Activated T-helper 17 cell treated with anti-CD3 and anti-CD28 coated beads, Interleukin-2, amount 50 U/mL, for 72 hours (primary cell): ENCODE results near the gene KAT2B. TPM values are rescaled to one million over a fixed set of nuclear protein-coding genes. Genes with fewer than 3 reads are reported as not detected.

Experiments
- ATAC-seq: fragments of 150-1000 bp; cut with Tn5 transposase; replicated peaks from 2 replicates; pipeline ENCODE4 v1.10.0; 2021; ENCODE audit warnings: mild to moderate bottlenecking, moderate library complexity
- H3K27ac Mint-ChIP-seq: one replicate; pipeline ENCODE4 v1.8.0; 2022; ENCODE audit warnings: mixed read lengths
- H3K27me3 Mint-ChIP-seq: one replicate; pipeline ENCODE4 v1.8.0; 2022; ENCODE audit warnings: mixed read lengths
- H3K36me3 Mint-ChIP-seq: one replicate; pipeline ENCODE4 v1.8.0; 2022; ENCODE audit warnings: low read depth, mild to moderate bottlenecking, mixed read lengths
- H3K4me1 Mint-ChIP-seq: one replicate; pipeline ENCODE4 v1.8.0; 2022; ENCODE audit warnings: mixed read lengths
- H3K4me3 Mint-ChIP-seq: one replicate; pipeline ENCODE4 v1.8.0; 2022; ENCODE audit warnings: mild to moderate bottlenecking, mixed read lengths
- H3K9me3 Mint-ChIP-seq: one replicate; pipeline ENCODE4 v1.8.0; 2022; ENCODE audit warnings: mixed read lengths
- total RNA-seq, 2 donors: library from RNA; stranded (reverse); gene quantifications; one replicate each; pipeline ENCODE4 v1.2.3, GENCODE V29; 2022

The KAT2B gene
- total RNA-seq, 2 donors from 2014 or later: 109 to 143 TPM

DNA sequence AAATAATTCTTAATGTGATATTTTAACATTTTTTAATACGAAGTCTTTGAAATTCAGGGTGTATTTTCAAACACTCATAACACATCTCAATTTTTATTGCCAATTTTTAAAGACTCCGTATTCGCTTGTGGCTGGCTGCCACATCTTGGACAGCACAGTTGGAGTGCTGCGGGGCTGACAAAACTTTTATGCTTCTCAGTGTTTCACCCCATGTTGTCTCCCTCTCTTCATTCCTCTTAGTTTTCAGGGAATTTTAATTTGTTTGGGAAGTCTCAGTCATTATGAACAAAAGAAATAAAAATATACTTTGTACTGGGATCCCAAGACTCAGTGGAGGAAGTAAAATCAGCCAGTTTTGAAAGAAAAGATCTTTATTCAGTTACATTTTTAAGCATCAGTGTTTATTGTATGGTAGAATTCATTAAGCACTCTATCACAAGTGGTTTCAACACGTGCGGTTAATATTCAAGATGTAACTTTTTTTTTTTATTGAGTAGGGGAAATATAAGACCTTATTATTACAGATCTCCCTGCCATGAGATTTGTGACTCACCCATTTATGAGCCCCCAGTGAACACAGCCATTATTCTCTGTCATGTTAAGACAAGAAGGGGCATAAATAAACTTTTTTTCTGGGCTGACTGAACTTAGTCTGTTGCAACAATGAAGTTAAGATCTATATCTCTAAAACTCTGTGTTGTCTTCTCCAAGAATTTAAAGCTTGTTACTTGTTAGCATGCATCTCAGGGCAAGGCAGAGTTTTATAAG lies 26.8 kb downstream of the KAT2B start:
- Mint-ChIP-seq H3K27ac (peak overlapping the region; percentile 98), H3K36me3 (peaks cover 48% of the 10 kb centered on the region), H3K4me3 (no peak overlapping the region), H3K27me3 (no peaks in the 10 kb centered on the region), H3K9me3 (peaks cover 4% of the 10 kb centered on the region), H3K4me1 (peaks cover 40% of the 10 kb centered on the region)
- ATAC-seq: no peak

DNA sequence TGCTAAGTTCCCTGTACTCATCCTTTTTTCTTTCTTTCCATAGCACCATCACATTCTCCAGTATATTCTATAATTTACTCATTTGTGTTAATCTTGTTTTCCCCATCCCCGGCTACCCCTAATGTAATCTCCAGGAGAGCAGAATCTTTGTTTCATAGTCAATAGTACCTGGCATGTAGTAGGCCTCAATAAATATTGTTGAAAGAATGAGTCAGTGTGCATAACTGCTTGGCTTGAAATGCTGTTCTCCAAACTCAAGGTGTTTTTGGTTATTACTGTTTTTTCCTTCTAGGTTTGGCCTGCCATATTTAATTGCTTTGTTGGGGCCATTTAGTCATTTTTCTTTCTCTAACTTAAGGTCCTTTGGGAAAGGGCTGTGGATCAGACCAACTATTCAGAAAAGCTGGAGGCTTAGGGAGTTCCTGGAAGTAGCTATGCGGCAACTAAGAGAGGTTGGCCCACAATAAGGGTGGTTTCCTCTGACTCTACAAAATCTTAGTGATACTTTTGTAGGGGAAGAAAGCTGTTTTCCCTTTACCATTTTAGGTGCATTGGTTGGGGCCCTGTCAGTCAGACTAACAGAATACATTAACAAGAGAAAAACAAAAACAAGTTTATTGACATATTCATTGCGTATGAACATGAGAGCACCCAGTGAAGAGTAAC lies 28.4 kb downstream of the KAT2B start:
- no peaks in the 10 kb centered on the region for H3K27me3 Mint-ChIP-seq
- peak; percentile 84 for ATAC-seq
- H3K36me3 Mint-ChIP-seq: peaks cover 52% of the 10 kb centered on the region
- H3K4me1 Mint-ChIP-seq: peaks cover 52% of the 10 kb centered on the region
- peak overlapping the region; percentile 98 for H3K27ac Mint-ChIP-seq
- peak overlapping the region; percentile 54 for H3K4me3 Mint-ChIP-seq
- H3K9me3 Mint-ChIP-seq: peaks cover 4% of the 10 kb centered on the region

DNA sequence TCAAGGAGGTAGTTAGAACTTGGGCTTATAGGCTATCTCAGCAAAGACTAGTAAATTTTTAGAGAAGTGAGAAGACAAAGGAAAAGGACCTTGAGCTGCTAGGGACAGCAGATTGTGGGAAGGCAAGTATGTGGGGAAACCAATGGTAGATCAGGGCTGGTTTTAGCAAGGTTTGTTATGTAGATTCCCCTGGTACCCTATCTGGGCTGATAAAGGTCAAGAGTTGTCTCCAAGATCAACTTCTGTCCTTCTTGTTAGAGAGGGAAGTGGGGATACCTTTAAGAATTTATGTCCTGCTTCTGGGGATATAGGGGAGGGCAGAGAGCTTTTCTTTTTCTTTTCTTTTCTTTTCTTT lies 28.9 kb downstream of the KAT2B start:
- H3K4me1 Mint-ChIP-seq: peaks cover 47% of the 10 kb centered on the region
- H3K9me3 Mint-ChIP-seq: peaks cover 4% of the 10 kb centered on the region
- peak overlapping the region; percentile 54 for H3K4me3 Mint-ChIP-seq
- no peaks in the 10 kb centered on the region for H3K27me3 Mint-ChIP-seq
- peak overlapping the region; percentile 98 for H3K27ac Mint-ChIP-seq
- ATAC-seq: no peak
- peaks cover 57% of the 10 kb centered on the region for H3K36me3 Mint-ChIP-seq

- peaks cover 77% of the 10 kb centered on the region for H3K36me3 Mint-ChIP-seq
- H3K27me3 Mint-ChIP-seq: no peaks in the 10 kb centered on the region
- H3K4me1 Mint-ChIP-seq: peaks cover 35% of the 10 kb centered on the region
- H3K27ac Mint-ChIP-seq: peak overlapping the region; percentile 67
- H3K4me3 Mint-ChIP-seq: no peak overlapping the region
- peaks cover 4% of the 10 kb centered on the region for H3K9me3 Mint-ChIP-seq
- ATAC-seq: no peak
Observed at GRCh38 chr3:20071175-20071574, 30.9 kb downstream of the KAT2B start.

GRCh38 chr3:20072422-20072821 lies 32.2 kb downstream of the KAT2B start:
- Mint-ChIP-seq H3K4me1 (peaks cover 34% of the 10 kb centered on the region), H3K27ac (peak overlapping the region; percentile 68), H3K4me3 (no peak overlapping the region), H3K36me3 (peaks cover 89% of the 10 kb centered on the region), H3K9me3 (peaks cover 4% of the 10 kb centered on the region), H3K27me3 (no peaks in the 10 kb centered on the region)
- no peak for ATAC-seq

DNA sequence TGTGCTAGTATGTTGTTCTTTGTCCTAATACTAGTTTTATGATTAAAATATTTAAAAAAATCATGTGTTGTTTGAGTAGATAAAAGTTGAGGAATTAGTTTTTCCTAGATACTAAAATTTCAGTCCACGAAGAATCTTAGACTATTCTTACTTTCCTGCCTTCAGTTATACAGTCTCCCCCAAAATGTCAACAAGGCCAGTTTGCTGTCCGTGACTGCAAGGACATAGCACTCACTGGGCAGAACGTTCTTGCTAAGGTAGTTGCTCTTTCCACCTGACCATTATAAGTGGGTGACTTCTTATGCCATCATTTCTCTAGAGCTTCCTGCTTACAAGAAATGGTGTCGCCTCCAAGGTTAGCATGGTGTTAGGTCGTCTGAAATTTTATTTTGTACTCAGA lies 32.8 kb downstream of the KAT2B start:
- peaks cover 4% of the 10 kb centered on the region for H3K9me3 Mint-ChIP-seq
- peaks cover 88% of the 10 kb centered on the region for H3K36me3 Mint-ChIP-seq
- no peak for ATAC-seq
- H3K4me1 Mint-ChIP-seq: peaks cover 33% of the 10 kb centered on the region
- H3K4me3 Mint-ChIP-seq: no peak overlapping the region
- peak overlapping the region; percentile 68 for H3K27ac Mint-ChIP-seq
- no peaks in the 10 kb centered on the region for H3K27me3 Mint-ChIP-seq

DNA sequence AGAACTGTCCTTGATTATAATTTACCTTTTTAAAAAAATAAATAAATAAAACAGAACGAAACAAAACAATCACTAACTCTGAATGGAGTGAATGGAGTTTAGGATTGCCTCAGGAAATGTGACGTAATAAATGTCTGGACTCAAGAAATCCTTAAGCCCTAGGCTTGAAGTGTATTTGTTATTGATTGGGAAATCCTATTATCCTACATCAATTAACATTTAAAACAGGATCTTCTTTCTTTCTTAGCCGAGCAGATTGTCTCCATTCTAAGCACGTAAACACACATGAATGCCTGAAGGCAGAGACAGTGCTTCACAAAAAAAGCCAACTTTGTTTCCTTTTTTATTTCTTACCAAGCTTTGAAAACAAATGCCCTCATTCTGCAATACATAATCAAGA lies 33.4 kb downstream of the KAT2B start:
- H3K4me1 Mint-ChIP-seq: peaks cover 27% of the 10 kb centered on the region
- no peaks in the 10 kb centered on the region for H3K27me3 Mint-ChIP-seq
- no peaks in the 10 kb centered on the region for H3K9me3 Mint-ChIP-seq
- H3K4me3 Mint-ChIP-seq: no peak overlapping the region
- peak overlapping the region; percentile 43 for H3K27ac Mint-ChIP-seq
- no peak for ATAC-seq
- peaks cover 88% of the 10 kb centered on the region for H3K36me3 Mint-ChIP-seq

DNA sequence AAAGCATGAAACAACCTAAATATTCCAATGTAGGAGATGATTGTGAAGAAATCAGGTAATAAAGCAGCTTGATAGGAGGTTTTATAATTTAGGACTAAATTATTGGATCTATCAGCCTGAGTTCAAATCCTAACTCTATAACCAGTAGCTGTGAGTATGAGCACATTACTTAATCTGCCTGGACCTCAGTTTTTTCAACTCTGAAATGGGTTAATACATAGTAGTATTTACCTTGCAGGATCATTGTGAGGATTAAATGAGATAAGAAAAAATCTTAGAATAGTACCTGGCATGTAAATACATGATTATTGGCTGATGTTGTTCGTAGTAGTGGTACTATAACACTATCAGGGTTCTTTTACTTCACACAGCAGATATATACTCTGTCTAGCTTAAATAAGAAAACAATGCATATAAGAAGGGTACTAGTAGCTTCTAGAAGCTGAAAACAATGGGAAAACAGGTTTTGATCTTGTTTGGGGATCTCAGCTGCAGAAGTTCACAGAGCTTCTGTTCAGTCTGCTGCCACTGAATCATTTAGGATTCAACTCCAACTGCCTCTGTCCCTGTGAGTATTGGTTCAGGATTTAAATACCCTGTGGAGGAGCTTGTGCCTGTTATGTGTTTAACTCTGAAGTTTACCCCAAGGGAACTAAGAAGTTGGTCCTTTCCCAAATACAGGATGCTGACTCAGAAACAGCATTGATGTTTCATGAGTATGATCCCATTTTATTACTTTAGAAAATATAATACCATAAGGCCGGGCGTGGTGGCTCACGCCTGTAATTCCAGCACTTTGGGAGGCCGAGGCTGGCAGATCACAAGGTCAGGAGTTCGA lies 34.2 kb downstream of the KAT2B start:
- no peak for ATAC-seq
- no peaks in the 10 kb centered on the region for H3K9me3 Mint-ChIP-seq
- peaks cover 22% of the 10 kb centered on the region for H3K4me1 Mint-ChIP-seq
- no peaks in the 10 kb centered on the region for H3K27me3 Mint-ChIP-seq
- peak overlapping the region; percentile 43 for H3K27ac Mint-ChIP-seq
- H3K4me3 Mint-ChIP-seq: no peak overlapping the region
- H3K36me3 Mint-ChIP-seq: peaks cover 85% of the 10 kb centered on the region

GRCh38 chr3:20075197-20075596 lies 35.0 kb downstream of the KAT2B start:
- Mint-ChIP-seq H3K27me3 (no peaks in the 10 kb centered on the region), H3K9me3 (no peaks in the 10 kb centered on the region), H3K4me1 (peaks cover 30% of the 10 kb centered on the region), H3K4me3 (no peak overlapping the region), H3K27ac (no peak overlapping the region), H3K36me3 (peaks cover 86% of the 10 kb centered on the region)
- ATAC-seq: peak; percentile 59

DNA sequence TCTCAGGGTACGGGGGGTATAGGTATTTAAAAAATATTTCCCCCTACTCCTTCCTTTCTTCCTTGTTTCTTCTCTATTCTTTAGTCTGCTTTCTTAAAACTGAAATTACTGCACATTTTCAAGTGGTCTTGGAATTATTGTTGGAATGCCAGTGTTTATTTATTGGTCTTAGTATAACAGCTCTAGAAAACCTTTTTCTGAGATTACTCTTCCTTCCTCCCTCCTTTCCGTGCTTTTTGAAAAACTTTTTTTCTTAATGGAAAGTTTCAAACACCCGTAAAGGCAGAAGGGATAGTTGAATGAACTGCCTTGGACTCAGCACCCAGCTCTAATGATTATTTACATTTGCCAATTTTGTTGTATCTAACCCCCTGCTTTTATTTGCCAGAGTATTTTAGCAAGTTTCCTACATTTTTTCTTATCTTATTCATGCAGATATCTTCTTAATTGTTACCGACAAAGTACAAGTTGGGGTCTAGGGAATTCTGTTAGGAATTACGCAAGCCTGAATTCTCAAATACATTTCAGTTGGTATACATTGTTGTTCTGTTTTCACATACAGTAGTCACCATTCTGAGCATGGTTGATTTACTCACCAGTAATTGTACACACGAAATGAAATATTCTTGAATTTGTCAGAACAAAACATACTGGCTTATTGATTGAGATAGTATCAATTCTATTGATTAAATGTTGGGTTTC lies 36.2 kb downstream of the KAT2B start:
- ATAC-seq: no peak
- peaks cover 89% of the 10 kb centered on the region for H3K36me3 Mint-ChIP-seq
- no peak overlapping the region for H3K4me3 Mint-ChIP-seq
- no peaks in the 10 kb centered on the region for H3K9me3 Mint-ChIP-seq
- H3K27me3 Mint-ChIP-seq: no peaks in the 10 kb centered on the region
- peaks cover 39% of the 10 kb centered on the region for H3K4me1 Mint-ChIP-seq
- peak overlapping the region; percentile 14 for H3K27ac Mint-ChIP-seq

DNA sequence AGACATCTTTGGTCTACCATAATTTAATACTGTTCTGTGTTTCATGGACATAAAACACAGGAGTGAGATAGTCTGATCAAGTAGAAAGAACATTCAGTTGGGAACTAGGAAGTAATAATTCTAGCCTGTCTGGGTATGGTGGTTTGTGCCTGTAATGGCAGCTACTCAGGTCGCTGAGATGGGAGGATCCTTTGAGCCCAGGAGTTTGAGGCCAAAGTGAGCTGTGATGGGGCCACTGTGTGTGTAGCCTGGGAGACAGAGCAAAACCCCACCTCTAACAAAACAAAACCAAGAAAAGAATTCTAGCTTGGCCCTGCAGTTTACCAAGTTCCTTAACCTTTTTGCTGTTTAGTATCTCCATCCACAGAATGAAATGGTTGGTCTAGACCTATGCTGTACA lies 36.8 kb downstream of the KAT2B start:
- peaks cover 40% of the 10 kb centered on the region for H3K4me1 Mint-ChIP-seq
- ATAC-seq: no peak
- no peaks in the 10 kb centered on the region for H3K27me3 Mint-ChIP-seq
- H3K36me3 Mint-ChIP-seq: peaks cover 84% of the 10 kb centered on the region
- no peak overlapping the region for H3K27ac Mint-ChIP-seq
- no peaks in the 10 kb centered on the region for H3K9me3 Mint-ChIP-seq
- H3K4me3 Mint-ChIP-seq: no peak overlapping the region

DNA sequence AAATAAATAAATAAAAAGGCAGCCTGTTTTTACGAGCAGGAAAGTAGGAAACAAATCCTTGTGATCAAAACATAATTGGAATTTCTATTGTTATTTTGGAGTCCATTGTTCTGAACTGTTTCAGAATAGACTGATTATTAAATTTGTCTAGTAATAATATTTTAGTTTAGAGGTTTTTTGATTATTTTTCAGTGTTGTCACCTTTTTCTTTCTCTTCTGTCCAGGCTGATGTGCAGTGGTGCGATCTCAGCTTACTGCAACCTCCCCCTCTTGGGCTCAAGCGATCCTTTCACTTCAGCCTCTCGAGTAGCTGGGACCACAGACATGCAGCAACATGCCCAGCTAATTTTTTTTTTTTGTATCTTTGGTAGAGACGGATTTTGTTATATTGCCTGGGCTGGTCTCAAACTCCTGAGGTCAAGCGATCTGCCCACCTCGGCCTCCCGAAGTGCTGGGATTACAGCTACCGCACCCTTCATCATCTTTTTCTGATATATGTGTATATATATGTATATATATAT lies 38.0 kb downstream of the KAT2B start:
- Mint-ChIP-seq H3K27me3 (no peaks in the 10 kb centered on the region), H3K4me3 (no peak overlapping the region), H3K4me1 (peaks cover 30% of the 10 kb centered on the region), H3K27ac (no peak overlapping the region), H3K9me3 (no peaks in the 10 kb centered on the region), H3K36me3 (peaks cover 77% of the 10 kb centered on the region)
- ATAC-seq: no peak

- Mint-ChIP-seq H3K27me3 (no peaks in the 10 kb centered on the region), H3K9me3 (no peaks in the 10 kb centered on the region), H3K27ac (peak overlapping the region; percentile 8), H3K4me3 (no peak overlapping the region), H3K36me3 (peaks cover 74% of the 10 kb centered on the region), H3K4me1 (peaks cover 35% of the 10 kb centered on the region)
- ATAC-seq: no peak
Observed at GRCh38 chr3:20079621-20080020, 39.4 kb downstream of the KAT2B start.

DNA sequence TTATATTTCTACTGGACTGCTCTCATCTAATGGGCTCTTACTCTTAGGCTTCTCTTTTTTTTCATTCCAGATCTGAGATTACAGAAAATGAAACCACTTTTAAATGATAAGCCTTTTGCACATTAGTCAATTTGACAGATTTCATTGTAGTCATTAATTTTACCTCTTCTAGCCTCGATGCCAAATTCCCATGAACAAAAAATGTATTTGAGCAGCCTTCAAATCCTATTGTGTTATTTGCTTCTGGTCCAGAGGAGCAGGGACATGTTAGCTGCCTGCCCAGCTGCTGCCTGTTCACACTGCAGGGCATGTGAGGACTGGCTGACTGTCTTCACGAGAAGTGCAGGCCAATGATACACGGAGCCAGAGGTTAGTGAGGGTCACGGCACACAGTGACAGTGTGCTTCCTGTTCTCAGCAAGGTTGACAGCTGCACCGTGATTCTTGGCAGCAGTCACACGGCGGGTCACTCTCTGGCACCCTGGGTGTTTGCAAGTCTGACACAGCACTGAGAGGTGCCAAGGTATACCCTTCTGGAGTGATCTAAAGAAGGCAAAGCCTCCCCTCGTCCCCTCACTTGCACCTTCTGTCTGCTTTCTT lies 40.8 kb downstream of the KAT2B start:
- Mint-ChIP-seq H3K4me3 (peak overlapping the region; percentile 66), H3K27ac (peak overlapping the region; percentile 56), H3K4me1 (peaks cover 35% of the 10 kb centered on the region)

More for the DNA sequence above, 40.8 kb downstream of the KAT2B start:
- H3K36me3 Mint-ChIP-seq: peaks cover 65% of the 10 kb centered on the region
- peak; percentile 92 for ATAC-seq
- no peaks in the 10 kb centered on the region for H3K27me3 Mint-ChIP-seq
- no peaks in the 10 kb centered on the region for H3K9me3 Mint-ChIP-seq
